NCI-H748 (cell line): Measurements from ENCODE around the gene ALK.

Experiments
- DNase-seq: peaks from one replicate; lab custom pipeline; 2025; ENCODE audit not compliant: unreplicated experiment; lab: John Stamatoyannopoulos, UW

ALK gene

GRCh38 chr2:29544917-29545316, 376.5 kb downstream of the ALK start:
- no peak for DNase-seq

GRCh38 chr2:29544031-29544430, 377.4 kb downstream of the ALK start:
- no peak for DNase-seq

- no peak for DNase-seq
These were observed 386.2 kb downstream of the ALK start for GRCh38 chr2:29535188-29535587.

GRCh38 chr2:29532436-29532835, 388.9 kb downstream of the ALK start:
- DNase-seq: no peak

GRCh38 chr2:29531626-29532025, 389.8 kb downstream of the ALK start:
- DNase-seq: no peak

- no peak for DNase-seq
These were observed 391.1 kb downstream of the ALK start for GRCh38 chr2:29530281-29530680.

GRCh38 chr2:29528891-29529520, 392.4 kb downstream of the ALK start:
- no peak for DNase-seq

GRCh38 chr2:29528371-29528770, 393.0 kb downstream of the ALK start:
- no peak for DNase-seq

- DNase-seq: no peak
These were observed 393.4 kb downstream of the ALK start for GRCh38 chr2:29527947-29528346.

- no peak for DNase-seq
These were observed 394.5 kb downstream of the ALK start for GRCh38 chr2:29526587-29527586.

GRCh38 chr2:29525921-29526320, 395.5 kb downstream of the ALK start:
- DNase-seq: no peak

GRCh38 chr2:29524652-29525051, 396.7 kb downstream of the ALK start:
- no peak for DNase-seq

- no peak for DNase-seq
These were observed 398.3 kb downstream of the ALK start for GRCh38 chr2:29522951-29523669.

GRCh38 chr2:29520001-29520400, 401.4 kb downstream of the ALK start:
- DNase-seq: no peak

GRCh38 chr2:29519338-29519925, 402.0 kb downstream of the ALK start:
- DNase-seq: no peak

GRCh38 chr2:29518646-29519337, 402.6 kb downstream of the ALK start:
- DNase-seq: no peak

GRCh38 chr2:29518010-29518409, 403.4 kb downstream of the ALK start:
- DNase-seq: no peak

GRCh38 chr2:29517413-29517812, 404.0 kb downstream of the ALK start:
- no peak for DNase-seq

- no peak for DNase-seq
These were observed 404.6 kb downstream of the ALK start for GRCh38 chr2:29516767-29517166.

GRCh38 chr2:29509878-29510277, 411.5 kb downstream of the ALK start:
- no peak for DNase-seq

- no peak for DNase-seq
These were observed 412.0 kb downstream of the ALK start for GRCh38 chr2:29509397-29509796.
